Brain microvascular endothelial cell (primary cell): ENCODE results near the gene TERT.
"Not testable (repeated sequence)": the region's sequence is repeated elsewhere in the genome, so short reads cannot be mapped to it uniquely, and the experiment has no call there.

Experiments used
- DNase-seq: peaks from one replicate; pipeline ENCODE4 v3.0.0-alpha.2; 2020
- H3K27ac ChIP-seq: fragments of 250-450 bp; sonication (Bioruptor Pico); 2 replicates; pipeline ENCODE4 v1.5.1; 2020; ENCODE audit warnings: mild to moderate bottlenecking, moderate library complexity
- H3K27me3 ChIP-seq: fragments of 250-450 bp; sonication (Bioruptor Pico); replicated peaks from 2 replicates; pipeline ENCODE4 v1.5.1; 2020; ENCODE audit warnings: mild to moderate bottlenecking
- H3K36me3 ChIP-seq: fragments of 250-450 bp; sonication (Bioruptor Pico); replicated peaks from 2 replicates; pipeline ENCODE4 v1.5.1; 2020; ENCODE audit warnings: mild to moderate bottlenecking
- H3K4me3 ChIP-seq: 2 replicates; pipeline ENCODE4 v1.5.1; 2011; ENCODE audit warnings: low read depth, mild to moderate bottlenecking, control low read depth, low read length, moderate library complexity
- in situ Hi-C: cut with HindIII; loops from 2 replicates; pipeline ENCODE4 v1.10.0; 2017; ENCODE audit warnings: low sequenced_read_pairs, low pct_ligation_motif_present
- TF ChIP-seq, protein P1 (sequence below): IDR thresholded peaks from 2 replicates; pipeline ENCODE4 v1.5.1; 2011; ENCODE audit warnings: low read depth, mild to moderate bottlenecking, moderate library complexity, low read length, control low read depth, inconsistent platforms; ENCODE audit errors: missing control alignments

The TERT gene

GRCh38 chr5:1229822-1230221, 65.0 kb downstream of the TERT start:
- no peaks in the 10 kb centered on the region for H3K36me3 ChIP-seq
- in situ Hi-C loops, result no loop called here
- DNase-seq, result no peak
- H3K4me3 ChIP-seq, result no peak overlapping the region
- TF ChIP-seq, protein P1, sequence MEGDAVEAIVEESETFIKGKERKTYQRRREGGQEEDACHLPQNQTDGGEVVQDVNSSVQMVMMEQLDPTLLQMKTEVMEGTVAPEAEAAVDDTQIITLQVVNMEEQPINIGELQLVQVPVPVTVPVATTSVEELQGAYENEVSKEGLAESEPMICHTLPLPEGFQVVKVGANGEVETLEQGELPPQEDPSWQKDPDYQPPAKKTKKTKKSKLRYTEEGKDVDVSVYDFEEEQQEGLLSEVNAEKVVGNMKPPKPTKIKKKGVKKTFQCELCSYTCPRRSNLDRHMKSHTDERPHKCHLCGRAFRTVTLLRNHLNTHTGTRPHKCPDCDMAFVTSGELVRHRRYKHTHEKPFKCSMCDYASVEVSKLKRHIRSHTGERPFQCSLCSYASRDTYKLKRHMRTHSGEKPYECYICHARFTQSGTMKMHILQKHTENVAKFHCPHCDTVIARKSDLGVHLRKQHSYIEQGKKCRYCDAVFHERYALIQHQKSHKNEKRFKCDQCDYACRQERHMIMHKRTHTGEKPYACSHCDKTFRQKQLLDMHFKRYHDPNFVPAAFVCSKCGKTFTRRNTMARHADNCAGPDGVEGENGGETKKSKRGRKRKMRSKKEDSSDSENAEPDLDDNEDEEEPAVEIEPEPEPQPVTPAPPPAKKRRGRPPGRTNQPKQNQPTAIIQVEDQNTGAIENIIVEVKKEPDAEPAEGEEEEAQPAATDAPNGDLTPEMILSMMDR, result no peak
- H3K27ac ChIP-seq, result no peak overlapping the region
- no peaks in the 10 kb centered on the region for H3K27me3 ChIP-seq

- H3K36me3 ChIP-seq, DNase-seq, H3K4me3 ChIP-seq, in situ Hi-C loops, H3K27me3 ChIP-seq, H3K27ac ChIP-seq: not testable (repeated sequence)
These were observed 65.8 kb downstream of the TERT start for GRCh38 chr5:1229023-1229422.

DNA sequence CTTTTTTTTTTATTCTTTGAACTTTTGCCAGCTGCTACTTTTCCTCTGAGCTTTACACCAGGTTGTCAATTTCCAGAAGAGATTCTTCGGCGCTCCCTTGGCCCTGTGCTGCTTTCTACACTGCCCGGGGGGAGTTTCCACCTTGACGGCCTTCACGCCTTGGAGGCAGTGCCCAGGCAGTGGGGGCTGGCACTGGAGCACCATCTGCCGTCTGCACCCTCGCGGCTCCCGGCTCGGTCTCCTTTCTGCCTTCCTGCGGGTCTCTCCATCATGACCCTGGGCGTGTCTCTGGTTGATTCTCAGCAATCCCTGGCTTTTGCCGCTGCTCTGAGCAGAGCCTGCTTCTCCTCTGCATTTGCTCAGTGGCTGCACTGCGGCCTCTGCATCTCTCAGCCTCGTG, 66.7 kb downstream of the TERT start:
- TF ChIP-seq, protein P1, result no peak
- Histone ChIP-seq H3K4me3 (no peak overlapping the region), H3K27ac (no peak overlapping the region), H3K27me3 (no peaks in the 10 kb centered on the region), H3K36me3 (no peaks in the 10 kb centered on the region)
- in situ Hi-C loops, result no loop called here
- DNase-seq, result no peak

GRCh38 chr5:1227667-1228066, 67.2 kb downstream of the TERT start:
- no peak overlapping the region for H3K27ac ChIP-seq
- H3K27me3 ChIP-seq, result no peaks in the 10 kb centered on the region
- in situ Hi-C loops, result no loop called here
- no peaks in the 10 kb centered on the region for H3K36me3 ChIP-seq
- TF ChIP-seq, protein P1, result no peak
- H3K4me3 ChIP-seq, result no peak overlapping the region
- DNase-seq, result no peak

DNA sequence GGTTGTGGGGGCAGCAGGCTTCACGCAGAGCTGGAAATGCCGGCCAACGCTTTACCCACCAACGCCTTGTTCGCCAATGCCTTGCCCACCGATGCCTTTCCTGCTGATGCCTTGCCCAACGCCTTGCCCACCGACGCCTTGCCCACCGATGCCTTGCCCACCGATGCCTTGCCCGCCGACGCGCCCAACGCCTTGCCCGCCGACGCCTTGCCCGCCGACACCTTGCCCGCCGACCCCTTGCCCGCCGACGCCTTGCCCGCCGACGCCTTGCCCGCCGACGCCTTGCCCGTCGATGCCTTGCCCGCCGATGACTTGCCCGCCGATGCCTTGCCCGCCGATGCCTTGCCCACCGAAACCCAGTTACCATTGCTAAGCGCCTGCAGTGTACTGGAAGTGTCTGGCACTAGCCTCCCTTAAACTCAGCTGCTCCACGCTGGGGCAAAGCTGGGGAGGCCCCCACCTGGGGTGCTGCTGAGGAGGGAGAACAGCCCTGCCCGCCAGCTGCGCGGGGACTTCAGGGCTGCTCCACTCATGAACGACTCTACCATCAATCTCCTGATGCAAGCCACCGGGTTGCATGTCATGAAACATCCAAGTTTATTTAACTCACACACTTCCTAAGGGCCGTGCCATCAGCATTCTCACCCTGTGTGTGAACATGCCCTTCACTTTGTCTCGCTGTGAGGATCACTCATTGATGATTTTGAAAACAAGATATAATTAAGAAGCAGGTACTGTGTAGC, 67.9 kb downstream of the TERT start:
- Histone ChIP-seq H3K27ac (no peak overlapping the region), H3K36me3 (no peaks in the 10 kb centered on the region), H3K4me3 (no peak overlapping the region), H3K27me3 (no peaks in the 10 kb centered on the region)
- TF ChIP-seq, protein P1, result no peak
- no peak for DNase-seq
- in situ Hi-C loops, result no loop called here

DNA sequence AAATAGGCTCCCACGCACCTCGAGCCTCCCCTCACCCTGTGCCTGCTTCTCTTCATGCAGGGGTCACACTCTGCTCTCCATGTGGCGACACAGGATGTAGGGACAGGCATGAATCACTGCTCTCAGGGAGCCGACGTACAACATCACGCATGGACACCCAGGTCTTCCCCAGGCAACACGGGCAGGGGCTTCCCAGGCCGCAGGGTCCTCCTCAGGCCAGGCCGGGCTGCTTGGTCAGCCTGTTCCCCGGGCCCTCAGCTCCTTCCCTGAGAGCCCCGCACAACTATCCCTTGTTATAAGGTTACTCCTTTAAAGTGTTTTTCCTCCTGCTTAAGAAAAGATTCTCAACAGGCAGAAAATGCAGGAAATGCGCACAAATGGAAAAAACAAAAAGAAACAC, 68.6 kb downstream of the TERT start:
- H3K27ac ChIP-seq, result no peak overlapping the region
- no peaks in the 10 kb centered on the region for H3K36me3 ChIP-seq
- in situ Hi-C loops, result no loop called here
- H3K27me3 ChIP-seq, result no peaks in the 10 kb centered on the region
- TF ChIP-seq, protein P1, result no peak
- no peak for DNase-seq
- H3K4me3 ChIP-seq, result no peak overlapping the region
